Measurements from ENCODE around the gene VAV3.

- no peak for TF ChIP-seq JUND (IDR thresholded peaks at IDR 0.05)
- no peak for TF ChIP-seq MEF2A (IDR thresholded peaks at IDR 0.05; ENCODE audit: borderline replicate concordance, low read depth)
- TF ChIP-seq, protein P1, sequence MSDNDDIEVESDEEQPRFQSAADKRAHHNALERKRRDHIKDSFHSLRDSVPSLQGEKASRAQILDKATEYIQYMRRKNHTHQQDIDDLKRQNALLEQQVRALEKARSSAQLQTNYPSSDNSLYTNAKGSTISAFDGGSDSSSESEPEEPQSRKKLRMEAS (IDR thresholded peaks at IDR 0.05; ENCODE audit: low read depth): no peak
- TF ChIP-seq RCOR1 (IDR thresholded peaks at IDR 0.05; ENCODE audit: low read length): no peak
- TF ChIP-seq, protein P2, sequence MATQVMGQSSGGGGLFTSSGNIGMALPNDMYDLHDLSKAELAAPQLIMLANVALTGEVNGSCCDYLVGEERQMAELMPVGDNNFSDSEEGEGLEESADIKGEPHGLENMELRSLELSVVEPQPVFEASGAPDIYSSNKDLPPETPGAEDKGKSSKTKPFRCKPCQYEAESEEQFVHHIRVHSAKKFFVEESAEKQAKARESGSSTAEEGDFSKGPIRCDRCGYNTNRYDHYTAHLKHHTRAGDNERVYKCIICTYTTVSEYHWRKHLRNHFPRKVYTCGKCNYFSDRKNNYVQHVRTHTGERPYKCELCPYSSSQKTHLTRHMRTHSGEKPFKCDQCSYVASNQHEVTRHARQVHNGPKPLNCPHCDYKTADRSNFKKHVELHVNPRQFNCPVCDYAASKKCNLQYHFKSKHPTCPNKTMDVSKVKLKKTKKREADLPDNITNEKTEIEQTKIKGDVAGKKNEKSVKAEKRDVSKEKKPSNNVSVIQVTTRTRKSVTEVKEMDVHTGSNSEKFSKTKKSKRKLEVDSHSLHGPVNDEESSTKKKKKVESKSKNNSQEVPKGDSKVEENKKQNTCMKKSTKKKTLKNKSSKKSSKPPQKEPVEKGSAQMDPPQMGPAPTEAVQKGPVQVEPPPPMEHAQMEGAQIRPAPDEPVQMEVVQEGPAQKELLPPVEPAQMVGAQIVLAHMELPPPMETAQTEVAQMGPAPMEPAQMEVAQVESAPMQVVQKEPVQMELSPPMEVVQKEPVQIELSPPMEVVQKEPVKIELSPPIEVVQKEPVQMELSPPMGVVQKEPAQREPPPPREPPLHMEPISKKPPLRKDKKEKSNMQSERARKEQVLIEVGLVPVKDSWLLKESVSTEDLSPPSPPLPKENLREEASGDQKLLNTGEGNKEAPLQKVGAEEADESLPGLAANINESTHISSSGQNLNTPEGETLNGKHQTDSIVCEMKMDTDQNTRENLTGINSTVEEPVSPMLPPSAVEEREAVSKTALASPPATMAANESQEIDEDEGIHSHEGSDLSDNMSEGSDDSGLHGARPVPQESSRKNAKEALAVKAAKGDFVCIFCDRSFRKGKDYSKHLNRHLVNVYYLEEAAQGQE (IDR thresholded peaks at IDR 0.05; ENCODE audit: low read depth, low read length): no peak
- no peak for TF ChIP-seq POLR2AphosphoS5 (IDR thresholded peaks at IDR 0.05; ENCODE audit: low read depth, low read length)
- TF ChIP-seq RAD21 (IDR thresholded peaks at IDR 0.05; ENCODE audit: low read length): no peak
- no peak for TF ChIP-seq EZH2phosphoT487 (IDR thresholded peaks at IDR 0.05; ENCODE audit: borderline replicate concordance, low read depth)
- no peak for TF ChIP-seq GABPA (IDR thresholded peaks at IDR 0.05; ENCODE audit: low read depth)
- TF ChIP-seq TAF1 (IDR thresholded peaks at IDR 0.05; ENCODE audit: borderline replicate concordance, low read depth, low read length): no peak
- no peak for TF ChIP-seq ZBTB33 (IDR thresholded peaks at IDR 0.05; ENCODE audit: borderline replicate concordance, low read depth)
- no peak for TF ChIP-seq CTCF (IDR thresholded peaks at IDR 0.05)
Observed at GRCh38 chr1:107807855-107808254, 157.1 kb downstream of the VAV3 start.
